Hepatocyte (in vitro differentiated cells): Measurements from ENCODE around the gene VSNL1.

Source experiments
- CTCF ChIP-seq: fragments of 200-600 bp; sonication (generic); IDR thresholded peaks from 2 replicates; pipeline ENCODE4 v1.5.1; 2016; ENCODE audit warnings: antibody characterized with exemption, mild to moderate bottlenecking; ENCODE audit not compliant: poor library complexity
- EZH2 ChIP-seq: fragments of 200-600 bp; sonication (generic); IDR thresholded peaks from 2 replicates; pipeline ENCODE4 v1.6.1; 2016; ENCODE audit warnings: antibody characterized with exemption, mild to moderate bottlenecking, borderline replicate concordance
- EZH2phosphoT487 ChIP-seq: fragments of 200-600 bp; sonication (generic); IDR thresholded peaks from one replicate; pipeline ENCODE4 v1.6.1; 2018; ENCODE audit warnings: antibody characterized with exemption, mild to moderate bottlenecking, low read depth, moderate library complexity; ENCODE audit not compliant: unreplicated experiment, severe bottlenecking

- no peak for TF ChIP-seq CTCF
- no peak for TF ChIP-seq EZH2phosphoT487
- TF ChIP-seq EZH2: no peak
These were observed 36.3 kb downstream of the VSNL1 start for GRCh38 chr2:17576802-17577201.
